CD4-positive, alpha-beta T cell treated with Interleukin-17A for 1 hour (primary cell): ENCODE measurements around the gene APOBEC3B.
"Not testable (repeated sequence)": the region's sequence is repeated elsewhere in the genome, so short reads cannot be mapped to it uniquely, and the experiment has no call there.

Experiments used
- DNase-seq: peaks from one replicate; pipeline ENCODE4 v3.0.0-alpha.2; 2020

APOBEC3B gene

DNA sequence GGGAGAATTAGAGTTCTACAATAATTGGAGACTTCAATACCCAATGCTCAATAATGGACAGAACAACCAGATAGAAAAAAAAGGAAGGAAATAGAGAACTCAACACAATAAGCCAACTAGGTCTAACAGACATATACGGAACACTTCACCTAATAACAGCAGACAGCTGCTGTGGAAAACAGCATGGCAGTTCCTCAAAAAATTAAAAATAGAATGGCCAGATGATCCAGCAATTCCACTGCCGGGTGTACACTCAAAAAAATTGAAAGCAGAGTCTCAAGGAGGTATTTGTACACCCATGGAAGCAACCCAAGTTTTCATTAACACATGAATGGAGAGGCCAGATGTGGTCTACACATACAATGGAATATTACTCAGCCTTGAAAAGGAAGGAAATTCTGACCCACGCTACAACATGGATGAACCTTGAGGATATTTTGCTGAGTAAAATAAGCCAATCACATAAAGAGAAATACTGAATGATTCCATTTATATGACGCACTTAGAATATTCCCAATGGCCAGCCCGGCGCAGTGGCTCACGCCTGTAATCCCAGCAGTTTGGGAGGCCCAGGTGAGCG lies 26.2 kb downstream of the APOBEC3B start:
- DNase-seq, result not testable (repeated sequence)

DNA sequence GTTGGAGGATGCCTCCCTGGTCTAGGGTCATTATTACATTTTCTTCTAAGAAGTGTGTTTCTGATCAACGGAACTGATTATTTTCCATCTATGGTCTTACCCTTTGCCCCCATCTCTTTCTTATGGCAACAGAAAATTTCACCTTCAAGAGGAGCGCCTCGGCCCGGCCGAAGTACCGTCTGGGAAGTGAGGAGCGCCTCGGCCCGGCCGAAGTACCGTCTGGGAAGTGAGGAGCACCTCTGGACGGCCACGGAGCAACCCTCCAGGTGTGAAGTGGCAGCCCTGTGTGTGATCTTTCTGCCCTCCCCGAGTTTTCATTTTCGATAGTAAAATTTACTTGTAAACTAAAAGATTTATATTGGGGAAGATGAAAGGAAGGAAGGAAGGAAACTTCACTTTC lies 28.8 kb downstream of the APOBEC3B start:
- no peak for DNase-seq

DNA sequence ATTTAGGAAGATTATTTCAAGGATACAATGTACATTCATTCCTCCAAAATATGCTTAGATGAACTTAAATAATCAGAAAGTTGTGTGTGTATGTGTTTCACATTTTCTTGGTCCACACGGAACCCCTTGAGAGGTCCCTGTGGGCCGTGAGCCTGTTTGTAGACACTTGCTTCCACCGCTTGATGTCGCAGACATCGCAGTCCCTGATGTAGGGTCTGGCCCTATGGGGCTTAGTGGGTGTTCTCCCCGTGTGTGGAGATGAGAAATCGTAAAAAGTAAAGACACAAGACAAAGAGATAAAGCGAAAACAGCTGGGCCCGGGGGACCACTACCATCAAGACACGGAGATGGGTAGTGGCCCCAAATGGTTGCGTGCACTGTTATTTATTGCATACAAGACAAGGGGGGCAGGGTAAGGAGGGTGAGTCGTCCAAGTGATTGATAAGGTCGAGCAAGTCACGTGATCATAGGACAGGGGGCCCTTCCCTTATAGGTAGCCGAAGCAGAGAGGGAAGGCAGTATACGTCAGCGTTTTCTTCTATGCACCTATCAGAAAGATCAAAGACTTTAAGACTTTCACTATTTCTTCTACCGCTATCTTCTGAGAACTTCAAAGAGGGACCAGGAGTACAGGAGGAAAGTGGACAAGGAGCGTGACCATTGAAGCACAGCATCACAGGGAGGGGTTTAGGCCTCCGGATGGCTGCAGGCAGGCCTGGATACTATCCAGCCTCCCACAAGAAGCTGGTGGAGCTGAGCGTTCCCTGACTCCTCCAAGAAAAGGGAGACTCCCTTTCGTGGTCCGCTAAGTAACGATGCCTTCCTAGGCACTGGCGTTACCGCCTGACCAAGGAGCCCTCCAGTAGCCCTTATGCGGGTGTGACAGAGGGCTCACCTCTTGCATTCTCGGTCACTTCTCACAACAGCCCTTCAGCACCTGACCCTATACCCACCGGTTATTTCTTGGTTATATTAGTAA lies 30.7 kb downstream of the APOBEC3B start:
- DNase-seq, result no peak

DNA sequence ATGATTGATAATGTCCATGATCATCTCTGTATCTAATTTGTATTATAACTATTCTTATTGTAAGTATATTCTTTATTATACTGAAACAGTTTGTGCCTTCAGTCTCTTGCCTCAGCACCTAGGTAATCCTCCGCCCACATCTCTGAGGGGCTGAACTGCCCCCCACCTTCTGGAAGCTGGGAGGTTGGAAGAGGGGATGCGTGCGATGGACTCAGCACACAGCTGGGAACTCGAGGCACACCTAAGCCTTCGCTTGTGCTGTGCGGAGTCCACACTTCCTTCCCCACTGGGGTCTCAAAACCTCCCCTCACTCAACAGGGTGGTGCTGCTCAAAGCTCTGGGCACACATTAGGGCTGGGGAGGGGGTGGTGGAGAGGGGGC lies 31.4 kb downstream of the APOBEC3B start:
- not testable (repeated sequence) for DNase-seq

DNA sequence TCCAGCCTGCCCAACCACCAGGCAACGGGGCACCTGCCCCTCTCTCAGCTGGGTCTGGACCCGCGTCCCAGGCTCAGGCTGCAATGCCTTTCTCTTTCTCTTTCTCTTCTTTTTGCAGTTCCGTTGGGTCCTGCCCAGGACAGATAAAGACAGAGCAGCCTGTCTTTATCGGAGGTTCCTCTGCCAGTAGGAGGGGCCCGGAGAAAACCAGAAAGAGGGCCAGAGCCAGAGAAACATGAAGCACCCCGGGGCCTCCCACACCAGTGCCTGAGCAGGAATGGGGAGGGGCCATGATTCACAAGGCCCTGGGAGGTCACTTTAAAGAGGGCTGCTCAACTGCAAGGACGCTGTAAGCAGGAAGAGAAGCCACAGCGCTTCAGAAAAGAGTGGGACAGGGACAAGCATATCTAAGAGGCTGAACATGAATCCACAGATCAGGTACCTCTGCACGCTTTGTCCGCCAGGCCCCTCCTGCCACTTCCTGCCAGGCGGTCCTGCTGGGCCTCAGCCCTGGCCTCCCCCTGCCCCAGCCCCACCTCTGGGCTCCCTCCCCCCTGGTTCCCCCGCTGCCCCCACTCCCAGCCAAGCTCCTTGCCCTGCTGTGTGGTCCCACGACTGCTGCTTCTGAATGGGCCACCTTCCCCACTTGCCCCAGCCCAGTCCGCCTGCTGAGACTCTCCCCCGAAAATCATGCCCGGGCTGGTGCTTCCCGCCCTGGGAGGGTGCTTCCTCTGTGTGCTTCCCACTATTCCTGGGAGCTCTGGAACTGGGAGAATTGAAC lies 32.0 kb downstream of the APOBEC3B start, which contains the start of gene APOBEC3C:
Gene APOBEC3C, plus strand, starts transcription at position 316 of the 781 bp plus-strand sequence. Its CDS starts 106 bp downstream, at position 422.
- DNase-seq, result peak; percentile 85

DNA sequence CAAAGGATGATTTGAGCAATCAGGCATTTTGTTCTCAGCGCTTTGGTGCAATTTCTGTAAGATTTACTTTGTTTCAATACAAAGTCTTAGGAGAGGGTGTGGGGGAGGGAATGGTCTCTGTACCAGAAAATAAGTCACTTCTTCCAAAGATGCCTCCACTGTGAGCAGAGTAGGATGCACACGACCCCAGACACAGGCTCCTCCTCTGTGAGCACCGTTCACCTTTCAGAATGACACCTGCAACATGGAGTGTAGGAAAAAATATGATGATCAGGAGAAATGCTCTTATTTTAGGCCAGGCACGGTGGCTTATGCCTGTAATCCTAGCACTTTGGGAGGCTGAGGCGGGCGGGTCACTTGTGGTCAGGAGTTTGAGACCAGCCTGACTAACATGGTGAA lies 32.6 kb downstream of the APOBEC3B start:
- not testable (repeated sequence) for DNase-seq

DNA sequence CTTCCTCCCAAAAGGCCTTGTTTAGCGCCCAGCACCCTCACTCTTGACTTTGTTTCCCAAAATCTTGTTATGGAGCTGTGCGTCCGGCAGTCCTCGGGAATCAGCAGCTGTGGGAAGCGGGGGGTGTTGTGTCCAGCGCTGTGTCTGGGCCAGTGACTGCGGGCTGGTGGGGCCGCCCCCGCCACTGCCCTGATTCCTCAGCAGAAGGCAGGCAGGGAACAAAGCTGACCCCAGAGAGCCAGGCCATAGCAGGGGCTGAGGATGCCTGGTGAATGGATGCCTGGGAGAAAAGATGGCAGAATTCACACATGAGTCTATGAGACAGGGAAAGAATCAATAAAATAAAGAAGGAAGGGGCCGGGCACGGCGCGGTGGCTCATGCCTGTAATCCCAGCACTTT lies 34.4 kb downstream of the APOBEC3B start:
- no peak for DNase-seq

DNA sequence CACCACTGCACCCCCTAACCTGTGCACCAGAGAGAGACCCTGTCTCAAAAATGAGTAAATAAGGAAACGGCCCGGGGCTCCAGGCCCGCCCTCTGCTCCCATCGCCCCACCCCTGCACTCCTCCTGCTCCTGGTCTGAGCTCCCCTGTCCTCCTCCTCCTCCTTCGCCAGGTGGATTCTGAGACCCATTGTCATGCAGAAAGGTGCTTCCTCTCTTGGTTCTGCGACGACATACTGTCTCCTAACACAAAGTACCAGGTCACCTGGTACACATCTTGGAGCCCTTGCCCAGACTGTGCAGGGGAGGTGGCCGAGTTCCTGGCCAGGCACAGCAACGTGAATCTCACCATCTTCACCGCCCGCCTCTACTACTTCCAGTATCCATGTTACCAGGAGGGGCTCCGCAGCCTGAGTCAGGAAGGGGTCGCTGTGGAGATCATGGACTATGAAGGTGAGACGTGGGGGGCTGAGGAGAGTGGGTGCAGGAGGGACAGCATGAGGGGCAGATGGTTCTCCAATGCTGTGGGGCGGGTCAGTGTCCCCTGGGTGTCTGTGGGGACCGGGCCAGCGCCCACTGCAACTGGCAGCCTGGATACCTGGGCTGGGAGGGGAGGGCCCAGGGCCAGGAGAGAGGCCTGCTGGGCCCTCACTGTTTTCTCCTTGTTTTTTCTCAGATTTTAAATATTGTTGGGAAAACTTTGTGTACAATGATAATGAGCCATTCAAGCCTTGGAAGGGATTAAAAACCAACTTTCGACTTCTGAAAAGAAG lies 35.6 kb downstream of the APOBEC3B start:
- no peak for DNase-seq

DNA sequence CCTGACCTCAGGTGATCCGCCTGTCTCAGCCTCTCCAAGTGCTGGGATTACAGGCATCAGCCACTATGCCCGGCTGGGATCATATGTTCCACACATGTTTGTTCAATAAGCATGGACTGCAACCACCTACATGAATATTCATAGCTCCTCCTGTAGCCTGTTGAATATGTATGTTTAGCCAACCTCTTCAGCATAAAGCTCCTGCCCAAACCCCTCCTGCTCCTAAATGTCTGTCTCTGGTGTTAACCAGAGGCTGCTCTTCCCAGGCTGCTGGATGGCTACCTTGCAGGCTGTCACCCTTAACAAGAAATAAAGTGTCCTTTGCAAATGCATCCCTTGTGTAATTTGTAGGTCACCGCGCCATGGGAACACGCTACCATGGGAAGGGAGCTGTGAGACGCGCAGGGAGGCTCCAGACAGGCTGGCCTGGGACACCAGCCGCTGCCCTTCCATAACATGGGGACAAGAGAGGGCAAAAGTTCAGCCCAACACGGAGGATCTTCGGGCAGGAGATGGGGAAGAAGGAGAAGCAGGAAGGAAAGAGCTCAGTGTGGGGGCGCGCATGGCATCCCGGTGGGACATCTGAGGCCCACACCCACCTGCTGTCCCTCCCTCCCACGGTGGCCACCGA lies 38.0 kb downstream of the APOBEC3B start:
- DNase-seq, result not testable (repeated sequence)

DNA sequence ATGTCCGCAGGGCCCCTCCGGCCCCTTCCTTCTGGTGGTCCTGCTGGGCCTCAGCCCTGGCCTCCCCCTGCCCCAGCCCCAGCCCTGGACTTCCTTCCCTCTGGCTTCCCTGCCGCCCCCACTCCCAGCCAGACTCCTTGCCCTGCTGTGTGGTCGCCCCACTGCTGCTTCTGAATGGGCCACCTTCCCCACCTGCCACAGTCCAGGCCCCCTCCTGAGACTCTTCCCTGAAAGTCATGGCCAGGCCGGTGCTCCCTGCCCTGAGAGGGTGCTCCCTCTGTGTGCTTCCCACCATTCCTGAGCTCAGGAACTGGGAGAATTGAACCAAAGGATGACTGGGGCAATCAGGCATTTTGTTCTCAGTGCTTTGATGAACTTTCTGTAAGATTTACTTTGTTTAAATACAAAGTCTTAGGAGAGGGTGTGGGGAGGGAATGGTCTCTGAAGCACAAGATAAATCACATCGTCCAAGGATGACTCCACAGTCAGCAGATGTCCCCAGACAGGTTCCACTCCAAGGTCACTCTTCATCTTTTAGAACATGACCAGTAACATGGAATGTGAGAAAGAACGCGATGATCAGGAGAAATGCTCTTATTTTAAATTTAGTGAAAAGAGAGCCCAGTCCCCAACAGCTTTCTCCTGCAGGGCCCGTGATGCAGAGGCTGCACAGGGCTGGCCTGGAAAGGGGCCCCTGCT lies 39.6 kb downstream of the APOBEC3B start:
- DNase-seq, result no peak

DNA sequence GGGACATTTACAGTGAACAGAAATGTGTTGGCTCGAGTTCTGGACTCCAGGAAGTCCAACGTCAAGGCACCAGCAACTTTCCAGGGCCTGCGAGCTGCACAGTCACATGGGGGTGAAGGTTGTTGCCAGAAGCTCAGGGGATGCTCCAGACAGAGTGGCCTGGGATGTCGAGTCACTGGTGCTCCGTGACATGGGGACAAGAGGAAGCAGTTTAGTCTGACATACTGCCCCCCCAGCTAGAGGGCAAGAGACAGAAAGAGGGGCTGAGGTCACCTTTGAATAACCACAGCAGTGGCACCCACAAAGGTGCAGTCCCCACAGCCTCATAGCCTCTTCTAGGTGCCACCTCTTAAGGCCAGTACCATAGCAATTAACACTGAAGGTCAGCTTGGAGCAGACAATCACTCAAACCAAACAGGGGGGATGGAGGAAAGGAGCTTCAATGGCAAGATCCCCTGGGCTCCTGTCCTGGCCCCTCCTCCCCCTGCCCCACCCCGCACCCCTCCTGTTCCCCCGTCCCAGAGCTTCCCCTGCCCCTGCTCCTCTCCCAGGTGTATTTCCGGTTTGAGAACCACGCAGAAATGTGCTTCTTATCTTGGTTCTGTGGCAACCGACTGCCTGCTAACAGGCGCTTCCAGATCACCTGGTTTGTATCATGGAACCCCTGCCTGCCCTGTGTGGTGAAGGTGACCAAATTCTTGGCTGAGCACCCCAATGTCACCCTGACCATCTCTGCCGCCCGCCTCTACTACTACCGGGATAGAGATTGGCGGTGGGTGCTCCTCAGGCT lies 42.6 kb downstream of the APOBEC3B start:
- peak; percentile 56 for DNase-seq

DNA sequence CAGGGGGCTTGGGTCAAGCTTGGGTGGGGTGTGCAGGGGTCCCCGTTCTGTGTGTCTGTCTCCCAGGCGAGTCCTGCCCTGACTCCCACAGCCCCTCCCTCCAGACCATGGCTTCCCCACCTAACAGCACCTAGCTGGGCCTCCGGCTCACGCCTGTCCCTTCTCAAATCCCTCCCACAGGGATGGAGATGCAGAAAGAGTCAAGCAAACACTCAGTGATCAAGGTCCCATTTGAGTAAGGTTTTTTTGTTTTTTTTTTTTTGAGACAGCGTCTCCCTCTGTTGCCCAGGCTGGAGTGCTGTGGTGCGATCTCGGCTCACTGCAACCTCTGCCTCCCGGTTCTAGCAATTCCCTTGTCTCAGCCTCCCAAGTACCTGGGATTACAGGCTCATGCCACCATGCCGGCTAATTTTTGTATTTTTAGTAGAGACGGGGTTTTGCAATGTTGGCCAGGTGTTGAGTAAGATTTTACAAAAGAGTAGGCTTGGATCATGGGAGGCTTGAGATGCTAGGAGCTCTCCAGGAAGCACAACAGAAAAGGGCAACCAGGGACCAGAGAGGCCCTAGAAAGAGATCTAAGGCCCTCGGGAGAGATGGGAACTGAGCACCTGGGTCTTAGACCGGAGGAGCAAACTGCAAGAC lies 44.5 kb downstream of the APOBEC3B start:
- DNase-seq, result no peak

DNA sequence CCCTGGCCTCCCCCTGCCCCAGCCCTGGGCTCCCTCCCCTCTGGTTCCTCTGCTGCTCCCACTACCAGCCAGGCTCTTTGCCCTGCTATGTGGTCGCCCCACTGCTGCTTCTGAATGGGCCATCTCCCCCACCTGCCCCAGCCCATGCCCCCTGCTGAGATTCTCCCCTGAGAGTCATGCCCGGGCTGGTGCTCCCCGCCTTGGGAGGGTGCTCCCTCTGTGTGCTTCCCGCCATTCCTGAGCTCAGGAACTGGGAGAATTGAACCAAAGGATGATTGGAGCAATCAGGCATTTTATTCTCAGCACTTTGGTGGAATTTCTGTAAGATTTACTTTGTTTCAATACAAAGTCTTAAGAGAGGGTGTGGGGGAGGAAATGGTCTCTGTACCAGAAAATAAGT lies 45.6 kb downstream of the APOBEC3B start:
- no peak for DNase-seq

DNA sequence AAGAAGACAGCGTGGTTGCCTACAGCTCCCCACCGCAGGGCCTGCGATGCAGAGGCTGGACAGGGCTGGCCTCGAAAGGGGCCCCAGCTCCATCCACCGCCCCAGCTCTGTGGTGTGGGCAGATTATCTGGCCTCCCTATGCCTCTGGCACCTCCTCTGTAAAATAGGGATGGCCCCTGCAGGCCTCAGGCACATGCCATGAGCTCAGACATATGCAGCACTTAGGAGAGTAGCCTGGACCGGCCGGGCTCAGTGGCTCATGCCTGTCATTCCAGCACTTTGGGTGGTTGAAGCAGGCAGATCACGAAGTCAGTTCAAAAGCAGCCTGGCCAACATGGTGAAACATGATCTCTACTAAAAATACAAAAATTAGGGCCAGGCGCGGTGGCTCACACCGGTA lies 46.1 kb downstream of the APOBEC3B start:
- no peak for DNase-seq

DNA sequence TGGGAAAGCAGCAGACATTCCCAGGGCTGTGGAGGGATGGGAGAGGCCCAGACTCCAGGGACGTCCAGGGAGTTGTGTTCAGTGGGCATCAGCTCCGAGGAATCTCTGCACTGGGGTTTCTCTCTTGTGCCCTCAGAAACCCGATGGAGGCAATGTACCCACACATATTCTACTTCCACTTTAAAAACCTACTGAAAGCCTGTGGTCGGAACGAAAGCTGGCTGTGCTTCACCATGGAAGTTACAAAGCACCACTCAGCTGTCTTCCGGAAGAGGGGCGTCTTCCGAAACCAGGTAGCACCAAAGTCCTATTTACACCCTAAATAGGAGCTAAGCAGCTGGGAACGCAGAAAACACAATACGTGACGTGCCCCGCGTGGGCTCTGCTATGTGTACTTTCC lies 47.1 kb downstream of the APOBEC3B start:
- no peak for DNase-seq

DNA sequence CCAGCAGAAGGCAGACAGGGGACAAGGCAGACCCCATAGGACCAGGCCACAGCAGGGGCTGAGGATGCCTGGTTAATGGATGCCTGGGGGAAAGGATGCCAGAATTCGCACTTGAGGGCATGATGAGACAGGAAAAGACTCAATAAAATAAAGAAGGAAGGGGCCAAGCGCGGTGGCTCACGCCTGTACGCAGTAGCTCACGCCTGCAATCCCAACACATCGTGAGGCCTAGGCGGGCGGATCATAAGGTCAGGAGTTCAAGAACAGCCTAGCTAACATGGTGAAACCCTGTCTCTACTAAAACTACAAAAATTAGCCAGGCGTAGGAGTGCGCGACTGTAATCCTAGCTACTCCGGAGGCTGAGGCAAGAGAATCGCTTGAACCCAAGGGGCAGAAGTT lies 48.6 kb downstream of the APOBEC3B start:
- DNase-seq, result no peak

DNA sequence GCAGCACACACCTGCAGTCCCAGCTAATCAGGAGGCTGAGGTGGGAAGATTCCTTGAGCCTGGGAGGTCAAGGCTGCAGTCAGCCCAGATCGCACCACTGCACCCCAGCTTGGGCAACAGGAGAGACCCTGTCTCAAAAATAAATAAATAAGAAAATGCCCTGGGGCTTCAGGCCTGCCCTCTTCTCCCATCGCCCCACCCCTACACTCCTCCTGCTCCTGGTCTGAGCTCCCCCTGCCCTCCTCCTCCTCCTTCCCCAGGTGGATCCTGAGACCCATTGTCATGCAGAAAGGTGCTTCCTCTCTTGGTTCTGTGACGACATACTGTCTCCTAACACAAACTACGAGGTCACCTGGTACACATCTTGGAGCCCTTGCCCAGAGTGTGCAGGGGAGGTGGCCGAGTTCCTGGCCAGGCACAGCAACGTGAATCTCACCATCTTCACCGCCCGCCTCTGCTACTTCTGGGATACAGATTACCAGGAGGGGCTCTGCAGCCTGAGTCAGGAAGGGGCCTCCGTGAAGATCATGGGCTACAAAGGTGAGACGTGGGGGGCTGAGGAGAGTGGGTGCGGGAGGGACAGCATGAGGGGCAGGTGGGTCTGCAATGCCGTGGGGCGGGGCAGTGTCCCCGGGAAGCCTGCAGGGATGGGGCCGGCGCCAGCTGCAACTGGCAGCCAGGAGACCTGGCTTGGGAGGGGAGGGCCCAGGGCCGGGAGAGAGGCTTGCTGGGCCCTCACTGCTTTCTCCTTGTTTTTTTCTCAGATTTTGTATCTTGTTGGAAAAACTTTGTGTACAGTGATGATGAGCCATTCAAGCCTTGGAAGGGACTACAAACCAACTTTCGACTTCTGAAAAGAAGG lies 49.5 kb downstream of the APOBEC3B start:
- not testable (repeated sequence) for DNase-seq

DNA sequence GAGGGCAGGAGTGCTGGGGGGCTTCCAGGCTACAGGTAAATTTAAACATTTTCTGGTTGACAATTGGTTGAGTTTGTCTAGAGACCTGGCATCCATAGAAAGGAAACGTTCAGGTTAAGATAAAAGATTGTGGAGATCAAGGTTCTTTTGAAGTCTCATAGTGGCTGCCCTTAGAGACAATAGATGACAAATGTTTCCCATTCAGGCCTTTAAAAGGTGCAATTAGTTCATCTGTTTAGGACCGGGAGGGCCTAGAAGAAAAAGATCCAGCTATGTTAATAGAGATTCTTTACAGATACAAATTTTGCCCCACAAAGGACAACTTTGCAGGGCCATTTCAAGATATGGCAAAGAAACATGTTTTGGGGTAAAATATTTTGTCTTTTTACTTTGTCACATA lies 54.9 kb downstream of the APOBEC3B start:
- not testable (repeated sequence) for DNase-seq
